ENCODE results near the gene CLEC5A. TPM values are rescaled to one million over a fixed set of nuclear protein-coding genes. Genes with fewer than 3 reads are reported as not detected.

The CLEC5A gene
- total and polyA plus RNA-seq, 7 donors = 0.04 to 1.2 (median 0.33) TPM; not detected in 1

DNA sequence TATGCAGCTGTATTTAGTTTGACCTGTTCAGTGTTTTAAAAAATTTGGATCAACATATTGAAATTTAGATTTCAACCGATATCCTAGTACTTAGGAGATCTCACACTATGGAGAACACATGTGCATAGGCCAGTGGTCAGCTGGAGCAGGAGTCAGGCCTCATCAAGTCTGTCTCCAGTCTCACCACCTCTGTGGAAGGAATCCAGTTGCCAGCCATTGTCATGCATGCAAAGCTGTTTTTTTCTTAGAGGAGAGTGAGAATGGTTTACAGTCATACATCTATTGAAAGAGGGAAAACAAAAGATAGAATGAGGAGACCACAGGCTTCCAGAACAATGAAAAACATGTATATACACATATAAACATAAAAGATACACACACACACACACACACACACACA is 7.6 kb upstream of the CLEC5A start:
- DNase-seq (no peak), ATAC-seq (no peak)
- Histone ChIP-seq H3K36me3 (ENCODE audit: insufficient read depth in 1 of 2, low read depth in 1 of 2) (no peaks in the 10 kb centered on the region), H3K4me1 (no peaks in the 10 kb centered on the region), H3K27ac (no peak overlapping the region), H3K9me3 (no peaks in the 10 kb centered on the region), H3K27me3 (ENCODE audit: insufficient read depth in 3 of 3, low read length in 2 of 3) (no peaks in the 10 kb centered on the region), H3K4me3 (no peak overlapping the region)
- 70 to 83% (median 76%) methylated on average over 1 of the region's 1 CpG for WGBS, 3 donors
- intact Hi-C loops (cut with DNase I) = no loop called here
- TF ChIP-seq, protein P1, sequence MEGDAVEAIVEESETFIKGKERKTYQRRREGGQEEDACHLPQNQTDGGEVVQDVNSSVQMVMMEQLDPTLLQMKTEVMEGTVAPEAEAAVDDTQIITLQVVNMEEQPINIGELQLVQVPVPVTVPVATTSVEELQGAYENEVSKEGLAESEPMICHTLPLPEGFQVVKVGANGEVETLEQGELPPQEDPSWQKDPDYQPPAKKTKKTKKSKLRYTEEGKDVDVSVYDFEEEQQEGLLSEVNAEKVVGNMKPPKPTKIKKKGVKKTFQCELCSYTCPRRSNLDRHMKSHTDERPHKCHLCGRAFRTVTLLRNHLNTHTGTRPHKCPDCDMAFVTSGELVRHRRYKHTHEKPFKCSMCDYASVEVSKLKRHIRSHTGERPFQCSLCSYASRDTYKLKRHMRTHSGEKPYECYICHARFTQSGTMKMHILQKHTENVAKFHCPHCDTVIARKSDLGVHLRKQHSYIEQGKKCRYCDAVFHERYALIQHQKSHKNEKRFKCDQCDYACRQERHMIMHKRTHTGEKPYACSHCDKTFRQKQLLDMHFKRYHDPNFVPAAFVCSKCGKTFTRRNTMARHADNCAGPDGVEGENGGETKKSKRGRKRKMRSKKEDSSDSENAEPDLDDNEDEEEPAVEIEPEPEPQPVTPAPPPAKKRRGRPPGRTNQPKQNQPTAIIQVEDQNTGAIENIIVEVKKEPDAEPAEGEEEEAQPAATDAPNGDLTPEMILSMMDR (IDR thresholded peaks at IDR 0.05) = no peak

DNA sequence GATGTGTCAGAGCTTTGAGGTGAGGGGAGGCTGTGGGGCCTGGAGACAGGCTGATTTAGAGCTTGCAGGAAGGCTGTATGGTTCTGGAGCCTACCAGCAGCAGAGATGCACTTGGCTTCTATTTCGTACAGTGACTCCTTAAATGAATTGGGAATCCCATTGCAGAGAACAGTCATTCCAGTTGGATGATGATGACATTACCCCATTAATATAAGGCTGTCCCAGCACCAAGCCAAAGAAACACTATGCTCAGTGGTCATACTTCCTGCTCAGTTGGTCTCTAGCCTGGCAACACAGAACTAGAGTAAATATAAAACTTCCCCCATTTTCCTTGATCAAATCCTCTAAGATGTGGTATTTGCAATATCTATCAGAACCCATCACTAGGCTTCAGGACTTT is 5.7 kb upstream of the CLEC5A start:
- Histone ChIP-seq H3K27ac (no peak overlapping the region), H3K36me3 (ENCODE audit: insufficient read depth in 1 of 2, low read depth in 1 of 2) (no peaks in the 10 kb centered on the region), H3K4me3 (no peak overlapping the region), H3K4me1 (no peaks in the 10 kb centered on the region), H3K27me3 (ENCODE audit: insufficient read depth in 3 of 3, low read length in 2 of 3) (no peaks in the 10 kb centered on the region), H3K9me3 (no peaks in the 10 kb centered on the region)
- 82 to 84% (median 82%) methylated on average over 1 of the region's 1 CpG for WGBS, 3 donors
- ATAC-seq = no peak
- DNase-seq = no peak
- TF ChIP-seq, protein P1 (IDR thresholded peaks at IDR 0.05) = no peak
- intact Hi-C loops (cut with DNase I) = no loop called here

DNA sequence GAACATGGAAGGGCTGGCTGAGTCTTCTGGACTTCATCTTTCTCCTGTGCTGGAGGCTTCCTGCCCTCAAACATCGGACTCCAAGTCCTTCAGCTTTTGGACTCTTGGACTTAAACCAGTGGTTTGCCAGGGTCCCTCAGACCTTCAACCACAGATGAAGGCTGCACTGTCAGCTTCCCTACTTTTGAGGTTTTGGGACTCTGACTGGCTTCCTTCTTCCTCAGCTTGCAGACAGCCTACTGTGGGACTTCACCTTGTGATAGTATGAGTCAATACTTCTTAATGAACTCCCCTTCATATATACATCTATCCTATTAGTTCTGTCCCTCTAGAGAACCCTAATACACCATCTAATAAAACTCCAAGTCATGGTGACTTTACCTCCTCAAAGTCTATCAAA is 4.0 kb upstream of the CLEC5A start:
- DNase-seq (no peak), ATAC-seq (no peak)
- no peaks in the 10 kb centered on the region for H3K27me3 ChIP-seq (ENCODE audit: insufficient read depth in 3 of 3, low read length in 2 of 3)
- no peaks in the 10 kb centered on the region for H3K9me3 ChIP-seq
- WGBS, 3 donors = 80 to 93% (median 83%) methylated on average over 1 of the region's 1 CpG
- intact Hi-C loops (cut with DNase I) = no loop called here
- no peaks in the 10 kb centered on the region for H3K36me3 ChIP-seq (ENCODE audit: insufficient read depth in 1 of 2, low read depth in 1 of 2)
- TF ChIP-seq, protein P1 (IDR thresholded peaks at IDR 0.05) = no peak
- no peak overlapping the region for H3K27ac ChIP-seq
- H3K4me1 ChIP-seq = no peaks in the 10 kb centered on the region
- H3K4me3 ChIP-seq = no peak overlapping the region

DNA sequence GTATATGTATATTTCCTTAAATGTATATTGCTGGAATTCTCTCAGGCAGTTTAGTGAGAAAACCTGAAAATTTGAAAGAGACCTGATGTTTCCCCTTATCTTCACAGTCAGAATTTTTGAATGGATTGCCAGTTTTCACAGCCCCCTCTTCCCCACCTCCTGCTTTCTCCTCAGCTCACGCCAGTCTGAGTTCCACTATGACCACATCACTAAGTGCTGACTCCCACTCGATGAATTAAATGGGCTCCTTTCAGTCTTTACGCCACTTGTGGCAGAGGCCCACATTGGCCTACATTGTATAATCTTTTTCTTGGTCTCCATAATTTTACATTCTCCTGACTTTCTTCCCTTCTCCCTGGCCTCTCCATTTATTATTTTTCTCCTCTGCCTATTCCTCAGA is 3.1 kb upstream of the CLEC5A start:
- TF ChIP-seq, protein P1 (IDR thresholded peaks at IDR 0.05) = no peak
- ATAC-seq (no peak), DNase-seq (no peak)
- Histone ChIP-seq H3K27ac (no peak overlapping the region), H3K27me3 (ENCODE audit: insufficient read depth in 3 of 3, low read length in 2 of 3) (no peaks in the 10 kb centered on the region), H3K4me1 (no peaks in the 10 kb centered on the region), H3K4me3 (no peak overlapping the region), H3K36me3 (ENCODE audit: insufficient read depth in 1 of 2, low read depth in 1 of 2) (no peaks in the 10 kb centered on the region), H3K9me3 (no peaks in the 10 kb centered on the region)
- 79 to 83% (median 82%) methylated on average over 3 of the region's 3 CpGs for WGBS, 3 donors
- intact Hi-C loops (cut with DNase I) = no loop called here

DNA sequence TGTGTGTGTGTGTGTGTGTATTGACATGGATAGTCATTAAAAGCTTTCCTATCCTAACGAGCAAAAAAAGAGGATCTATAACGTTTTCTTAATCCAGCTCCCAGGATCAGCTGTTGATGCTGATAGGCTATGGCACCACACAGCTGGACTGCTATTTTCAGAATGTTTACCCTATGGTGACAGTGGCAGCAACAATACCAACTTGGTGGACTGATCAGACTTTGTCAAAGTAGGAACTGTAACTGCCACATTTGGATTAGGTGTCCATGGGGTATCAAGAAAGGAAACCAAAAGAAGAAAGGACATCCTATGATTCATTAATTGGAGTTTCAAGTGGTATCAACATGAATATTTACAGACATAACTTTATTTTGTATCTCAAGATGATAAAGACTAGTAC is 2.7 kb upstream of the CLEC5A start:
- WGBS, 3 donors = 55 to 80% (median 56%) methylated on average over 2 of the region's 2 CpGs
- H3K36me3 ChIP-seq (ENCODE audit: insufficient read depth in 1 of 2, low read depth in 1 of 2) = no peaks in the 10 kb centered on the region

More for the DNA sequence above, 2.7 kb upstream of the CLEC5A start:
- Histone ChIP-seq H3K4me1 (no peaks in the 10 kb centered on the region), H3K27me3 (ENCODE audit: insufficient read depth in 3 of 3, low read length in 2 of 3) (no peaks in the 10 kb centered on the region), H3K27ac (no peak overlapping the region), H3K4me3 (no peak overlapping the region), H3K9me3 (no peaks in the 10 kb centered on the region)
- DNase-seq (no peak), ATAC-seq (no peak)
- TF ChIP-seq, protein P1 (IDR thresholded peaks at IDR 0.05) = no peak
- intact Hi-C loops (cut with DNase I) = no loop called here
